GM21360 (cell line): ENCODE data around the gene EOMES.
"Not testable (repeated sequence)": the region's sequence is repeated elsewhere in the genome, so short reads cannot be mapped to it uniquely, and the experiment has no call there.

Experiments
- ATAC-seq: cut with Tn5 transposase; IDR thresholded peaks from one replicate; pipeline ENCODE4 v1.9.1; 2021; ENCODE audit warnings: mild to moderate bottlenecking, moderate library complexity; ENCODE audit not compliant: unreplicated experiment

Gene EOMES

DNA sequence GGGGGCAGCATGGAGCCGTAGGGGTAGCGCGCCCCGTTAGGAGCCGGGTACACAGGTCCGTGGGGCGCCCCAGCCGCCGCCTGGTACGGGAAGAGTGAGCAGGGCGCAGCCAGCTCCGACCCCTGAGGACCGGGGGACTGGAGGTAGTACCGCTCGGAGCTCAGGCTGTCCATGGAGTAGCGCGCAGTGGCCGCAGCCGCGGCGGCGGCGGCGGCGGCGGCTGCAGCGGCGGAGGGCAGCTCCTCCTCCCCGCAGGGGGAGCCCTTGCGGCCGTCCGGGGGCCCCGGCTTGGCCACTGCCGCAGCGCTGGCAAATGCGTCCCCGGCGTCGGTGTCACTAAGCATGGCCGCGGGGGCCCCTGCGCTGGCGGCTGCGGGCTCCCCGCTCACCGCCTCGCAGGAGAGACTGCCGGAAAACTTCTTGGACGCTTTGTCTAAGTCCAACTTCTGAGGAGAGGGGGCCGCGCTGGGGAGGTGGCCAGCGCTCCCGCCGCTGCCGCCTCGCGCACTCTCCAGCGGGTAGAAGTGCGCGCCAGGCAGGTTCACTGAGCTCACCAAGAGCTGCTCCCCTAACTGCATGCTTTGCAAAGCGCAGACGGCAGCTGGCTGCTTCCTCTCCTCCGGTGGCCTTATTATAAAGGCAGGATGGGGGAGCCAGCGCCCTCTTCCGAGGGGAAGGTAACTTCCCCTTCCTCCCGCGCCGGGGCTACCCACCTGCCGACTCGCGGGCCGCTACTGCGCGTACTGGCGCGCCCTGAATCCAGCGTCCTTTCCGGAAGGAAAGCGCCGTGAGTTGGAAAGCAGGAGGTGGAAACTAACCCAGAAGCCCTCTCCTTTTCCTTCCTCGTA, at the start of gene EOMES:
Gene EOMES, minus strand, starts transcription at position 607 of the 848 bp plus-strand sequence. Its CDS starts 29 bp downstream, at position 578.
- ATAC-seq, result peak; percentile 77

GRCh38 chr3:27770384-27770783, 48.3 kb upstream of the EOMES start:
- not testable (repeated sequence) for ATAC-seq

DNA sequence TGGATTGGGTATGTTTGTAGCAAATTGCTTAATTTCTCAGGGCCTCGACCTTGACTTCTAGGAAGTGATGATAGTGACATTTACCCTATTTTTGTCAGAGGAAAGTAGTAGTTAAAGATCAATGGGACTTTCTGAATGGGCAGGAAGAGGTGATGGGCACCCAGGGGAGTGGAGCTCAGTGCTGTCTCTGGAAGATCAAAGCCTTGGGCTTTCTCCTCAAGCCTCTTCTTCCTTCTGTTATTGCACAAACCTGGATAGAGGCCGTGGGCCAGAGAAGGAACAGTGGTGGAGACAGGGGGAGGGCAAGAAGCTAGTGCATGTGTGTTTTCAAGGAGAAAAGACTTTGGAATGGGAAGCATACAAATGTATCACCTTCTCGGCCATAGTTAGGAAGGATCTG, 44.9 kb upstream of the EOMES start:
- ATAC-seq, result no peak

DNA sequence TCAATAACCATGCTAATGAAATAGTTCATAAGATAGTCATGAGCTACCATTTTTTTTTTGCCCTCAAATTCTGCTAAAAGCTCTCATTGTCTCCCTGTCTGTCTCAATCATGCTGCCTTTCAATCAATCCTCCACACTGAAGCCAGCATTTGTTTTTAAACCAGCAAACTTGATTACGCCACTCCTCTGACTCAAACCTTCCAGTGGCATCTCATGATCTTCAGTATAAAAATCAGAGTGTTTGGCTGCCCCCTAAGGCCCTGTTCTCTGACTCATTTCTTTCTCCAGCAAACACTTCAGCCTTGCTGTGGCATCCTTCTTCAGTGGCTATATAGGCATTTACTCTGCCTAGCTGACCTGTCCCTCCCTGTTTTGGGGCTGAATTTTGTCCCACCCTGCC, 36.0 kb upstream of the EOMES start:
- no peak for ATAC-seq

DNA sequence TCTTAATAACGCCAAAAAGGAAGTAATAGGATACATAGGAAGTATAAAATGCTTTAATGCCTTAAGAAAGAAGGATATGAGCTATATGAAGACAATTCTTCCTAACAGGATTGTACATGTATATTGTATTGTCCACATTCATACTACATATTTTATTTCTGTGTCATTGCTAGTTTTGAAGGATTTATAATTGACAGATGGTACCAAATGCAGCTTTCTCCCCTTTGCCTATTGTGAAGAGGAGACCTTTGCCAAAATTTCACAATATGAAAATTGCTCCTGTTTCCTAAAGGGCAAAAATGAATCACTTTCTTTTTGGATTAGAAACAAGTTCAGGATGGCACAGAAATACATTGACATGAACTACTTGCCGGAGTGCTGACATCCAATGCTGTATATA, 34.8 kb upstream of the EOMES start:
- ATAC-seq, result no peak

GRCh38 chr3:27752926-27753325, 30.8 kb upstream of the EOMES start:
- no peak for ATAC-seq

DNA sequence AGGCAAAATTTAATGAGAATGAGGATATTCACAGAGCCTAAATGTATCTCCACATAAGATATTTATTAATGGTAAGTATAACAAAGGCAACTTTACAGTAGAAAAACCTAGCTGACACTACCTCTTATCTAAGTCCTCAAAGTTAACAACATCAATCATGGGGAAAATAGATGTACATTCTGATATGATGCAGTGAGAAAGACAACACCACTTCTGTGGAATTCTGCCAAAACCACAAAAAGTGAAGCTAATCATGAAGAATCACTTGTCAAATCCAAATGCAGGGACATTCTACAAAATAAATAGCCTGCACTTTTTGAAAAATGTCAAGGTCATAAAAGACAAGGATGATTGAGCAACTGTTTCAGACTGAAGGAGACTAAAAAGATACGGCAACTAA, 27.5 kb upstream of the EOMES start:
- ATAC-seq, result no peak

DNA sequence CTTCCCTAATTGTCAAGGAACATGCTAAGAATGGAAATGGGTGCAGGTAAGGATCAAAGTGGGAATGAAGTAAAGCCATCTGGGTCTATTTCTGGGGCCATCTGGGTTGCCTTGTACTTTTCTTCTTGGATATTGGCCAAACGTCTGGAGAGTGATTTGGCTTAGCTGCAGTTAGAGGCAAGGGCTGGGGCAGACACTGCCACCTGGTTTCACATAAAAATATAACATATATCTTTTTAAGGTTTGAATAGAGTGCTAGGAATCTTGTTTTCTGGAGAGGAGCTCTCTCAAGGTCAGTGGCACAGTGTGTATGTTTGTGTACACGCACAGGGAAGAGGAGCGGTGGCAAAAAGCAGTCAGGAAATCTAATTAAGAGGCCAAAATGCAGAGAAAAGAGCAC, 24.7 kb upstream of the EOMES start:
- no peak for ATAC-seq

DNA sequence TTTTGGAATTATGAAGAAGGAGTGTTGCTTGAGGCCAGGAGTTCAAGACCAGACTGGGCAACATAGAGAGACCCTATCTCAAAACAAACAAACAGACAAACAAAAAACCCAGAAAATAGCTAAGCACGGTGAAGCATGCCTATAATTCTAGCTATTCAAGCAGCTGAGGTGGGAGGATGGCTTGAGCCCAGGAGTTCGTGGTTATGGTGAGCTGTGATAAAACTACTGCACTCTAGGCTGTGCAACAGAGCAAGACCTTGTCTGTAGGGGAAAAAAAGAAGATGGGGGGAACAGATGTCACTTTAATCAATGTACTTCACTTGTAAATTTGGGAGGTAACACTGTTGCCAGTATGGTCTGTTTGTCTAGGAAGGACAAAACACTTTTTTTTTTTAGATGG, 18.7 kb upstream of the EOMES start:
- no peak for ATAC-seq

- ATAC-seq, result no peak
Measured at GRCh38 chr3:27737091-27737490, 15.0 kb upstream of the EOMES start.

DNA sequence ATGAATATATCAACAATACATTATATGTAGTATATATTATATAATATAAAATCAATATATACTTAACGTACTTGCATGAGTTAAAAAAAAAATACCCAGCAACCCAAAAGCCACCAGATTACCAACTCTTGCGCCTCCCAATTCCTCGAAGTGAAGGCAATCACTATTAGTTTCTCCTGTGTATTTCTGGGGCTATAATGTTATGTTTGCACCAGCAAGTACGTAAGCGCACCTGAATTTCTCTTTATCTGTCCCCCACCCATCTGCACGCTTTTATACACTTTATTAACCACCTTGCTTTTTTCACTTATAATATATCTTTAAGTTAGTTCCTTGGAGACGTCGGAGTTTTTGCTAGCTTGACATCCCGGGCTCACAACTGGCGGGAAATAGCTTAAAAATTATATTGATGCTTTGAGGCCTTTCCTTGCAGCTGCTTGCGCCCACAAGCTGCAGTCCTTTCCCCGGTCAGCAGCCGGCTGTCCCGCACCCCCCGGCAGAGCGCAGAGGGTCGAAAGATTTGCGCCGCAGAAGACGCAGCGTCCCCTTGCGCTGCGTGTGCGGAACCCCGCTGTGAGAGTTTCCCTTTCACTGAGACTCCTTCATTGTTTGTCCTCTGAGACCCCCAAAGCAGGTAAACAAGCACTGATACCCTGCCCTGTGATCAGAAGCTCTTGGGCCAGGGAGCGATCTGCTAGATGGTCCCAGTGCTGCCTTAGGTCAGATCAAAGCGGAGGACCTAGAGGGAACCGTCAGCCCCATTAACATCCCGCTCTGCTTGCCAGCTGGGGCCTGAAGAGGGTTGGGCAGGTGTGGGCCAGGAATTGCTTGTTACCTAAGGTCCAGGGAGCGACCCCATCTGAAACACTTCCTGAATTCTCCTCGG, 8.9 kb upstream of the EOMES start:
- ATAC-seq, result no peak

GRCh38 chr3:27729748-27730611, 7.9 kb upstream of the EOMES start:
- ATAC-seq, result no peak

GRCh38 chr3:27729325-27729724, 7.2 kb upstream of the EOMES start:
- ATAC-seq, result no peak

DNA sequence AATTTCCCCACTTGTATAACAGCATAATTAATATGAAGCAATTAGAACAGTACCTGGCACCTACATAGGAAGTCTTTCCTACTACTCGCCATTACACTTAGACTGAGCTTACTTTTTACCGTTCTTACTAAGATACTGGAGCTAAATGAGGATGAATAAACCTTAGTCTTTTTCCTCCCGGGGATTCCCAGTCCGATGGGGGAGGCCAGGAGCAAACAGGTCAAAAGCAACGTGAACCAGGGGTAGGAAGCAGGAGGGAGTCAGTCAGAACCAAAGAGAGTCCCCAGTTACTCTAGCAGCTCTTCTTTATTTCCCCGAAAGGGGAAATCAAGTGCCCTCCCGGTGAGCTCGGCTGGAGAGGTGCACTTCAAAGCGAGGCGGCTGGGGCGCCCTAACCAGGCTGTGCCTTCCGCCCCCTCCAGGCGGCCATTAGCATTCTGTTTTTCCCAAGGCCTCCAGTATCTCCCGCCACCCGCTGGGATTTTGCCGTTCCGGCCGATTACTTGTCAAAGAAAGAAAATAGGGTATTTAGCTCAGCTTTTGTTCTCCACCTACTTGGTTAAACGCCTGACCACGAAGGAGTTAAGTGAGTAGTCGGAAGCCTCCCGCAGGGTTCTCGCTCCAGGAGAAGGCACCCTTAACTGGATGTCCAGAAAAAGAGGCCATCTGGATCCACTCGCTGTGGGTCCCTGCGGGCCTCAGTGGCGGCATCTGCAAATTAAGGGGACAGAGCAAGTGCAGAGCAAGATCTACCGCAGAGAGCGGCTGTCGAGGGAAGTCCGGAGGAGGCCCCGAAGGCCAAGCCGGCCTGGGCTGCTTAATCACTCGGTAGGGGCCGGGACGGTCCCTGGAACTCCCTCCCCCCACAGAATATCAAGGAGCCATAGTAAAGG, 6.3 kb upstream of the EOMES start:
- ATAC-seq, result peak; percentile 74

DNA sequence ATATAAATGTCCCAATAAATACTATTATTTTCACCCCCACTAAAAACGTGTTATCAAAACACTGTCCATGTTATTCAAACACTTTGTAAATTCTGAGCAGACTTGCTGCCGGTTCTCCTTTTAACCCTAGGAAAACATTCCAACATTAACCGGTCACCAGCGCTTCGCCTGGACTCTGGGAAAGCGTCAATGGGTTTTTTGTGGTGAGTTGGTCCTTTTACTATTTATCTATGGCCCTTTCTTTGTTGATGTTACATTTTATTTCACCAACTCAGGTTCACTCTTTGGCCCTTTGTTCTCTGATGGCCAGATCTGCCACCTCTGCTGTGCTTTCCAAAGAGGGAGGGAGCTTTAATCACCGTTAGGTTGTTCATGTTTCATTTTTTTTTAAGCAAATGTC, 4.1 kb upstream of the EOMES start:
- ATAC-seq, result no peak

GRCh38 chr3:27724459-27725197, 2.5 kb upstream of the EOMES start:
- no peak for ATAC-seq

DNA sequence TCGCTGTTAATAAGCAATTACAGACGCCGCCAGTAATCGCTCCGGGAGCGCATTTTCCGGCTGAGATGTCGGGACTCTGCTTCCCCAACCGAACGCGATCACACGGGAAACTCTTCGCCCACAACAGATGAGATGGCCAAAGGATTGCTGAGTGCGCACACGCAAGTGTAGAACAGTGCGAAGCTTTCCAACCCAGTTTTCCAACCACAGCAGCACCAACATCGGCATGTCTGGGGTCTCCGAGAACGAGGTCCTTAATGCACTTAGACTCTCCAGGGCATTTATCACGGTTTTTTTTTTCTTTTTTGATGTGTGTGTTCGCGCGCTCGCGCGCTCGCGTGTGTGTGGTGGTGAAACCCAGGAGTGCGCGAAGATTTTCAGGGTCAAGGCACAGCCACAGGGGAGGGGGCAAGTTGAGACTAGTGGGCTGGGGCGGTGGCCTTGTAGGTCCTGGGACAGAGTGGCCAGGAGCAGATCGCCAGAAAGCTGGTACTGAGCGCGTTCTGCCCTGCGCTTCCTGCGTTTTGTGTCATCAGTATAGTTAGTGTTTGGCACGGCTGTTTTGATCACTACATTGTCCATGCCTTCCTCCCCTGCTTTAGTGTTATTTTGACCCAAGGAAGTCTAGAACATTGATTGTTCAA, 1.8 kb upstream of the EOMES start:
- no peak for ATAC-seq

DNA sequence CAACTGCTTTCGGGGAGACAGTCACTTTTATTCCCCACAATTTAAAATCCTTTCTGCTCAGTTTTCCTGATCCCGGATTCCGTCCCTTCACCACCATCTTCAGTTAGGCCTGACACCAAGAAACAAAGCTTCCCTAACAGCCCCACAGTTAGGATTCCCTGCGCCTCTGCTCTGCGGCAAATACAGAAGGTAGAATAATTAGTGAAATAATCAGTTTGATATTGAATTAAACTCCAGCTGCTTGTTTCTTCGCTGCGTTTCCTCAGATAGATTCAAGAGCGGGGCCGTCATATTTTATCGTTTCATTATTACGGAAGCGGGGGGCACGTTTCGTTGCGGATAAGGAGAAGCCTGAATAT, 1.3 kb upstream of the EOMES start:
- ATAC-seq, result no peak

- ATAC-seq, result no peak
Measured at GRCh38 chr3:27723001-27723445, 900 bp upstream of the EOMES start.
